Ureter (tissue), 1 donor: ENCODE results near the gene TSPAN5. TPM values are rescaled to one million over a fixed set of nuclear protein-coding genes. Genes with fewer than 3 reads are reported as not detected.
"Not testable (repeated sequence)": the region's sequence is repeated elsewhere in the genome, so short reads cannot be mapped to it uniquely, and the experiment has no call there.

ENCODE experiments used
- DNase-seq: peaks from one replicate; pipeline ENCODE4 v3.0.0-alpha.2; 2020; ENCODE audit warnings: low spot score
- total RNA-seq: library from RNA; stranded (reverse); gene quantifications from one replicate; pipeline ENCODE4 v1.2.4, GENCODE V29; 2023
- donor health status: DM: yes; HTN: yes; CAD: no.

The TSPAN5 gene
- total RNA-seq = 14.2 TPM

DNA sequence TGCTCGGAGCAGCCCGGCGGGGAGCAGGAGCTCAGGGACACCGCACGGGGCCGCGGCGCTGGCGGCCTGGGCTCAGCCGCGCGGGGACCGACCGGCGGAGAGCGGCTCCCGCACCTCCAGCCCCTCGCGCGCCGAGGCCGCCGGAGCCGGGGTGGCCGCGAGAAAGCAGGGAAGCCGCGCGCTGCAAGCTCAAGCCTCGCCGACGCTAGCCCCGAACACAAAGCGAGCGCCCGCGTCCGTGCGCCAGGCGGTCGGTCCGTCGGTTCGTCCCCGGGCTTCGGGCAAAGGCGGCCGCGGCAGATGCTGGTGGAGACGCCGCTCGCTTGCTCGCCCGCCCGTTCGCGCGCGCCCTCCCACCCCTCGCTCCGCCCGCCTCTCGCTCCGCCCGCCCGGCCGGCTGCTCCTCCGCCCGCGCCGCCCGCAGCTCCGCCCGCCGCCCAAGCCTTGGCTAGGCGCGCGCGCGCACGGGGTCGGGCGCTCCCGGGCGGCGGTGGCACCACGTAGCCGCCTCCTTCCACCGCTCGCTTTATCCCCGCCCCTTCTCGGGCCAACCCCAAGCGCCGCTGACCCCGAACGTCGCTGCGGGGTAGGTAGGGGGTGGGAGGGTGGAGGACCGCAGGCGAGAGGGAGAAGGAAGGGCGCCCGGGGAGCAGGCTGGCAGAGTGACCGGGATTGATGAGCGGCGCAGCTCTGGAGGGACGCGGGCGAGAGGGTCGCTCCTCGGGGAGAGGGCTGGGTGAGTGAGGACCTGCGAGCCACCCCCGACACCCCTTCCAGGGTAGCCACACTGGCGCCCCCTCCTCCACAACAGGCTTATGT is at the start of gene TSPAN5:
TSPAN5 (minus strand) TSS at position 325 of the 819 bp plus-strand sequence.
- peak; percentile 78 for DNase-seq

DNA sequence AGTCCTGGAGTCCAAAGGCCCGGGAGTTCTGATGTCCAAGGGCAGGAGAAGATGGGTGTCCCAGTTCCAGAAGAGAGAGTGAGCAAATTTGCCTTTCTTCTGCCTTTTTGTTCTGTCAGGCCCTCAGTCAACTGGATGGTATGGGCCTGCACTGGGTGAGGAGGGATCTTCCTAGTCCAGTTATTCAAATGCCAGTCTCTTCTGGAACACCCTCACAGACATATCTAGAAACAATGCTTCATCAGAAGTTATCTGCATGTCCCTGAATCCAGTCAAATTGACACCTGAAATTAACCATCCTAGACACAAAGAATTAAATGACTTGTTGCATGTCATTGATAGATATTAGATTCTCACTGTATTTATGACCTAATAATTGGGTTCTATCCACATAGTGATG is 48.5 kb upstream of the TSPAN5 start:
- DNase-seq = no peak

DNA sequence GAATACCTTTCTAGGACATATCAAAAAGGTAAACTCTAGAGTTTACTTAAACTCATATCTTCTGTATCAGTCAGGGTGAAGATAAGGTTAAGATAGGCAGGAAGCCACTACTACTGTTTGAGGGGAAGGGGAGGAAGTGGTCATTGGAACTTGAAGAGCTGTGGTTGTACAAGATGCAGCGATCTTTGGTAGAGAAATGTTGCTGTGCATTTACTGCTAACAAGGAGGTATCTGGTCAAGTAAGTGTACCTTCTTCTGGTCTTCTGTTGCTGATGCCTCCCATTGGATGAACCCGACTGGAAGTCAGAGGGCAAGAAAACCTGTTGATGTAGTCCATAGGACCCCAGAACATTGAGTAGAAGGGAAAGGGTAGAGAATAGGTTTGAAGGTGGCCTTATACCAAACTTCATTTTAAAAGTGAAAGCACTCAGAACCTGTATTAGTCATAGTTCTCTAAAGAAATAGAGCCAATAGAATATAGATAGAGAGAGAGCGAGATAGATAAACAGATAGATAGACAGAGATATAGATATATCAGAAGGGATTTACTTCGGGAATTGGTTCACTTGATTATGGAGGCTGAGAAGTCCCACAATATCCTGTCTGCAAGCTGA is 47.9 kb upstream of the TSPAN5 start:
- no peak for DNase-seq

DNA sequence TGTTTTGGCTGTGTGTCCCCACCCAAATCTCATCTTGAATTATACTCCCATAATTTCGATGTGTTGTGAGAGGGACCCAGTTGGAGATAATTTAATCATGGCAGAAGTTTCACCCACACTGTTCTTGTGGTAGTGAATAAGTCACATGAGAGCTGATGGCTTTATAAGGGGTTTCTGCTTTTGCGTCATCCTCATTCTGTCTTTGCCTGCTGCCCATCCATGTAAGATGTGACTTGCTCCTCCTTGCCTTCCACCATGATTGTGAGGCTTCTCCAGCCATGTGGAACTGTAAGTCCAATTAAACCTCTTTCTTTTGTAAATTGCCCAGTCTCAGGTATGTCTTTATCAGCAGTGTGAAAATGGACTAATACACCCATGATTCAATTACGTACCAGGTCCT is 47.2 kb upstream of the TSPAN5 start:
- DNase-seq = not testable (repeated sequence)

DNA sequence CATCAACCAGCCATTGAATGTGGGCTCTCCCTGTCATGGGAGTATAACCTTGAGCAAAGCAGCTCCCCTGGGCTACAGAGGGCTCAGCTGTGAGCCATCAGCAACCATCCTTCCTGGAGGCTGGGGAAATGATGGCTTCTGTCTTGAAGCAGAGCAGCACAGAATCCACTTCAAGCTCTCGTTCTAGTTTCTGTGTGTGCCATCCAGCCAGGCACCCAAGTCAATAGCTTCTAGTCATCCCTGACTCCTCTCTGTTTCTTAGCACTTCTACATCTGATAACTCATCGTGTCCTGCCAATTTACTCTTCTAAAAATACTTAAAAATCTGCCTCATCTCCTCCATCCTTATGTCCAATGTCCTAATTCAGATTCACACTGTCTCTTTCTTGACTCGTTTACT is 42.2 kb upstream of the TSPAN5 start:
- DNase-seq = no peak

DNA sequence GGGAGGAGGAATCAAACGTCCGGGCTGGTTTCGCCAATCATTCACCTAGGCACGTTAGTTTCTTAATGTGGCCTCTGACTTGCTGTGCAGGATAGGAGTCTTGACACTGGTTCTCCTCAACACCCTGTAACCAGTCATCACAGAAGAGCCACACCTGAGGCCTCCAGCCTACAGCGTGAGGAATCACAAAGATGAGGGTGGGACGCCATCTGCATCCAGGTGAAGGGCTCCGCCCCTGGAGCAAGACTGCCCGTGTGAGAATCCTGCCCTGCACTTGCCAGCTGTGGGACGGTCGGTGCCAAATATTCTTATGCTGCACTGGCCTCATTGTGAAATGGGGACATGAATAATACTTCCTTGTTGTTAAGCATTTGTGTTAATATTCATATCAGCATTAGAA is 35.7 kb upstream of the TSPAN5 start:
- DNase-seq = no peak

DNA sequence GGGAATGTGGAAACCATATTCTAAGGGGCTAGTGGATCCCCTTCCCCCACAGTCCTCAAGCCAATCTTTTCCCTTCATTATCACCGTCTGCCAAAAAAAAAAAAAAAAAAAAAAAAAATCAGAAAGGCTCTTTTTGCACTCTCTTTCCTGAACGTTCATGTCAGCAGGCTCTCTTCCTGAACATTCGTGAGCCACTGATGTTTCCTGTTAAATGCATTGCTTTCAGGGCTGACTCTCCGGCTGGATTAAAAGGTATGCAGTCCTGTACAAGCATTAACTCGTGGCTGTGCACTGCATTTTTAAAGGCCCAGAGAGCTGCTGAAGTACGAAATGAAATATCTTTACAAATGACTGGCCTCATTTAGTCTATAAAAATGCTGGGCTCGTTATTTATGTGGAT is 34.0 kb upstream of the TSPAN5 start:
- DNase-seq = no peak

DNA sequence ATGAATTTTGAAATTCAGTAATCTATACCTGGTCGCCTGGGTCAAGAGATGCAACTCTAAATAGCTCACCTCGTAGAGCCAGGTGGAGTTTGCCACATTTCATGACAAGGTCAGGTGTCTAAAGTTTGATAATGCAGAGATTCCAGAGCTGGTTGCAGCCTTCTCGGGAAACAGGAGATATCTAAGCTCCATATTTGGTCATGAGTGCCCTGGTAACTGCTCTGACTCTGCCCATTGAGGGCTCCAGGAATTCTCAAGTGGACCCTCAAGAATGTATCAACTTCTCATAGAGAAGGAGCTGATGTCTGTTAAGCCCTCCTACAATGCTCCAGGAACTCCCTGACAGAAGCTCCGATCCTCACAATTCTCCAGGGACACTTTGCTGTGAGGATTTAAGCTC is 33.2 kb upstream of the TSPAN5 start:
- DNase-seq = no peak

DNA sequence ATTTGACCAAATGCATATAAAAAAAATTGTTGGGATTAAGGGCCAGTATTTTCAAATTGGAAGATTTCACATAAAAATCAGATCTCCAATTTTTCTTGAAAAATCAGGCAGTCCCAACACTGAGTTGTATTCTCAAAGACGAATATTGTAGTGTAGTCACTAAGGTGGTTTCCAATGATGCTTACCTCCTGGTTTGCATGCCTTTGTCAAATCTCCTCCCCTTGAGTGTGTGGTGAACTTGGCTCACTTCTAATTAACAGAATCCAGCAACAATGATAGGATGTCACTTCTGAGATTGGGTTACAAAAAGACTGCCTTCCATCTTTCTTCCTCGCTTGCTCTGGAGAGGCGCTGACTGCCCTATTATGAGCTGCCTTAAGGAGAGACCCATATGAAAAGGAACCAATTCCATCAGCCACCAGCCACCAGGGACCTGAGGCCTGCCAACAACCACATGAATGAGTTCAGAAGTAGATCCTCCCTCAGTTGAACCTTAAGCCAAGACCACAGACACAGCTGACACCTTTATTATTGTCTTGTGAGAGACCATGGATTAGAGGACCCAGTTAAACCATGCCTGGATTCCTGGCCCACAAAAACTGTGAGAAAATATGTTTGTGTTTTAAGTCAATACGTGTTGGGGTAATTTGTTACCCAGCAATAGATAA is 31.2 kb upstream of the TSPAN5 start:
- DNase-seq = no peak

DNA sequence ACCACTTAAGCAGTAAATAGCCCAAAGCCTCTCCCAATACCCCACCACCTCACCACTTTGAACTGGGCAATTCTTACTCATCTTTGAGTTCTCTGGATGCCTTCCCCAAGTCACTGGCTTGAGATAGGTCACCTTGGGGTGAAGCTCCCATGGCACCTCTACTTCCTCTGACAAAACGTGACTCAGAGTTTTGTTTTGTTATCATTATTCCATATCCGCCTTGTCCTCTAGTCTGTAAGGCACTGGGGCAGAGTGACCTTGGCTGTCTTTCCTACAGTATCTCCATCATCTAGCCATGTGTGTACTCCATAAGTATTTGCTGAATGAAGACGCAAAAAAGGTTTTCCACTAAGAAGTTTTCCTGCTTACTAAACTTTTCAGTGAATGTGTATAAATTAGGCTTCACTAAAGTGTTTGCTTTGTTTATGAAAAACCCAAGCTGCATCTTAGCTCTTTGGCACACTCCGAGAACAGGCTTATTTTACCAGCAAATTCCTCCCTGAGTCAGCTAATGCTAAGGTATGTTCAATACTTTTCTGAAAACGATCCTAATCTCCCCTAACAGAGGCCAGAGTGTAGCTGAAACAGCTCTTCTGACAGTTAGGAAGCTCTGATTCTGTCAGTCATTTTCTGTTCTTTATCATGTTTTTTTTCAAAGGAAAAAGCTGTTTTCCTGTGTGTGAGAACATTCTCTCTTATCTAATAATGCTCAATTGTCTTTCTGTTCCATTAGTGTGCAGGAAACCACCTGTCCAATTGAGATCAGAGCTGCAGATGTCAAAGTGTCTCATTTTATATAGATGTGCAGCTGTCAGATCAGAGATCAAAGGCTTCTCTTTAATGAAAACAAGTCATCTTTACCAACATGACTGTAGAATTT is 30.2 kb upstream of the TSPAN5 start:
- DNase-seq = no peak

DNA sequence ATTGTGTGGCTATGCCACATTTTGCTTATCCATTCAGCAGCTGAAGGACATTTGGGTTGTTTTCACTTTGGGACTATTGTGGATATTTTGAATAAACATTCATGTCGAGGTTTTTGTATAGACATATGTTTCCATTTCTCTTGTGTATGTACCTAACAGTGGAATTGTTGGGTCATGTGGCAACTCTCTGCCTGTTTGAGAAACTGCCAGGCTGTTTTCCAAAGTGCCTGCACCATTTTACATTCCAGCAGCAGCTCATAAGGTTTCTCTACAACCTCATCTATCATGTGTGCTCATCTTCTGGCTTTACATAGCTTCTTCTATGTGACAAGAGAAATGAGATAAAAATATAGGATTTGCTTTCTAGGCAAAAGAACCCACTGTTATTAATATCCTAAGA is 29.5 kb upstream of the TSPAN5 start:
- no peak for DNase-seq

DNA sequence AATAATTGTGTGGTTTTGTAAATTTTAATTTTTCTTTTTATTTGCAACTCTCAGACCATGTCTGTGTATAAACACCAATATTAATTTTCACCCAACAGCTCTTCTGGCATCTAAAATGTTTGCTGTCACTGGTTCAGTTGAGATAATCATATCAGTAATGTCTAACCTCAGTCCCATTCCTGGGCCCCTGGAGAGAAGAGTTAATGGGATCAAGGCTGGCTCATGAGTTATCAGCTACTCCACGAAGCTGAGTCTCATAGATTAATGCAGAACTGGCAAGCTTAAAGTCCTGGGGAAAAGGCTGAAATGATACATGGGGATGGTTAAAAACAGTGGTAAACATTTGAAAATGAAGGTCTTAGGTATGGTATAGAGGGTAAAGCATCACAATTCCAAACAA is 28.4 kb upstream of the TSPAN5 start:
- no peak for DNase-seq

DNA sequence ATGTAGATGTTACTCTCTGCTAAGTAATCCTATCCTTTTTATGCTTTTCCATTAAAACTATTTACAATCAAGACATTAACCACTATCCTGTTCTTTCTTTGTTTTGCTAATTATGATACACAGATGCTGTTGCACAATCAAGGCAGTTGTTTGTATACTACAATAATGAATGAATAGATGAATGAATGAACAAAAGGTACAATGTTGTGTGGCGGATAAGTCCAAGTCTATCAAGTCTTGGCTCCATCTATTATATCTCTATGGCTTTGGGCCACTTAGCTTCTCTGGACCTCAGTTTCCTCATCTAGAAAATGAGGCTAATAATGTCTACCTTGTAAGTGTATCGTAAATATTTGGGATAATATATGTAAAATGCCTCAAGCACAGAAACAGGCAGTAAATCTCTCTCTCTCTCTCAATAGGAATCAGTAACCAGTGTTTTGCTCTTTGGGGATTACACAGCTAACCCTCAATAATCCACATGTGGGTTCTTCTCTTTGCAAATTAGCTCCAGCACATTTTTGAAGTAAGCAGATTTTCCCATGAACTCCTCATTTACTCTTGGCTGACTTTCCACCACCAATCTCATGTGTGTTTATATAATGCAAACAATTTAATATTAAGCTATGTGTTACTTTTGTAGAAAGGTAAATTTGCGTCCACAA is 27.8 kb upstream of the TSPAN5 start:
- no peak for DNase-seq

DNA sequence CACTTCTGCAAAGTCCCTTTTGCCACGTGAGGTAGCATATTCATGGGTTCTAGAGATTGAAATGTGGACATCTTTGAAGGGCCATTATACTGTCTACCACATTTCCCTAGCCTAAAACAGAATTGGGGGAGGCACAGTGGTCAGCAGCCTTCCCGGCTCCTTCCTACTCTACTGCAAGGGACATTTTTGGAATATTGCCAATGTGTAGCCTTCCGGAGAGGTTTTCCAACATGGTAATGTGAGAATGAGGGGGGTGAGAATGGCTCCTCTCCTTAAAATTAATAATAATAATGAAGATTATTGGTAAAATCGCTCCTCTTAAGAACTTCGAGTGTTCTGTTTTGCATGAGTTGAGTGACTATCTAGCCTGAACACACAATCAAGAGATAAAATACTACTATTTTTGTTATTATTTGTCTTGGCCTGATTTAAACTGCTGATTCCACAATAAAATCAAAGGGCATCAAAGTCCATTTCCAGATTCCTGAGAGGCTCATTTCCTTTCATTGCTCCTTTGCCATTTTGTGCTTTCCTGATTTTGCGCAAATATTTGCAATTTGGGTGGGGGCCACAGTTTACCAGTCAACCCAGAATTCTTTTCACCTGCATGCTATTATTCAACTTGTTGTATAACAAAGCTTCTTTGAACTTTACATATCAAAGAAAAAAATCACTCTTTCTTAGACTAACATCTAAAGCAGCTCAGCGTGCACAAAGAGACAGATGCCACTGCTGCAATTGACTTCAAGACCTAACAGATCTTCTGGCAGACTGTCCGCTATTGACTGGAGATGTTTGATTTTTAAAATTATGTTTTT is 27.0 kb upstream of the TSPAN5 start:
- no peak for DNase-seq

DNA sequence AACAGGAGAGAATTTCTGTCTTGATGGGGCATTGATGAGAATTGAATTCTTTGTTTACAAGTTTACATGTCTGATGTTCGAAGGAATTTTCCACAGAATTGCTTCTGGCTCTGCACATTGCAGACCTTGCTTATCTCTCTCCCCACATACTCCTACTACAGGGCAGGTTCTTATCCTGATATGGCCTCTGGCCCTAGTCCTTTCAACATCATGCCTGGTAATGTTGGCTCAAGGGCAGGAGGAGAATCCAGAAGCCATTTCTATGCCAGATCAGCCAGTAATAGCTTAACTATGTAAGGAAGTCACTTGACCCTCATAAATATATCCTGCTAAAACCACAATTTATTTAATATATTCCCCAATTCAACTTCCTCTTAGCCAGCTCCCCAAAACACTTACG is 24.3 kb upstream of the TSPAN5 start:
- no peak for DNase-seq

DNA sequence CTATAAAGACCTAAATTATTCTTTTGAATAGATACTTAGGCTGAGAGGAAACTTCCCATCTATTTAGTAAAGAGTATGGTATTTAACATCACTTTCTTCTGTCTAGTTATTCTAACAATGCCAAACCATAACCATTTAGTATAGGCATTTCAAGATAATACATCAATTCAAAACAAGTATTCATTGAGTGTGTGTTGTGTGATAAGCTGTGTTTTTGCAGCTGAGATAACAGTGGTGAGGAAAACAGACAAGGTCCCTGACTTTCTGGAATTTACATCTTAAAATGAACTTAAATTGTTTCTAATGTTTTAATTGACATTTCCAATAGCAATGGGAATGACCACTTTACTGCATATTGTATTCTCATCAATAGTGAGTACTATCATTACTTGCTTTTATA is 22.4 kb upstream of the TSPAN5 start:
- no peak for DNase-seq

DNA sequence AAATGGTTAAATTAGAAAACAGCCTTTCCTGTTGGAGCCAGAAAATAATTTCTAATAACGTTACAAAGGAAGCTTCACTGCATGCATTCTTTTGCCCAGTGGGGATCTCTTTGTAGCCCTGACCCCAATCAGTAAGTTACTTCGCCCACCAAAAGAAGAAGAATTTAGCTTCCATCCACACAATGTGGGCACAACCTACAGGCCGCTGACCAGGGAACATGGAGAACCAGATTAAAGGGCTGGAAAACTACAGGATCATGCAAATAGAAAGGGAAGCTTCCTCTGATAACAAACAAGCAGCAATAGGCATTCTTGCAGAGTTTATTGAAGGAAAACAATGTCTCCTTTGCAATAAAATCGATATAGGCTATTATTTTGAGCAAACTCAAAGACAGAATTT is 21.3 kb upstream of the TSPAN5 start:
- no peak for DNase-seq

DNA sequence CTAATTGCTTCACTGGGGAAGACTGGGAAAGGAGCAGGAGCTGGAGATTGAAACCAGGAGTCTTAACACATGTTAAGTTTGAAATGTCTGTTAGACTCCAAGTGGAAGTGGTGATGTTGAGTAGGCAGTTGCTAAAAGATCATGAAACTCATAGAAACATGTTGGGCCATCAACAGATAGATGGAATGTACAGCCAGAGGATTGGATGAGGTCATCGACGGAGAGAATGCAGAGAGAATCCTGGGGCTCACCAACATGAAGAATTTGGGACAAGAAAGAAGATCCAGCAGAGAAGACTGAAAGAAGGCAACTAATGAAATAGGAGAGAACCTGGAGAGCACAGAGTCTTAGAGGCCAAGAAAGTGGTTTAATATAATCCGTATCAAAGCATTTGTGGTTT is 19.4 kb upstream of the TSPAN5 start:
- DNase-seq = no peak

DNA sequence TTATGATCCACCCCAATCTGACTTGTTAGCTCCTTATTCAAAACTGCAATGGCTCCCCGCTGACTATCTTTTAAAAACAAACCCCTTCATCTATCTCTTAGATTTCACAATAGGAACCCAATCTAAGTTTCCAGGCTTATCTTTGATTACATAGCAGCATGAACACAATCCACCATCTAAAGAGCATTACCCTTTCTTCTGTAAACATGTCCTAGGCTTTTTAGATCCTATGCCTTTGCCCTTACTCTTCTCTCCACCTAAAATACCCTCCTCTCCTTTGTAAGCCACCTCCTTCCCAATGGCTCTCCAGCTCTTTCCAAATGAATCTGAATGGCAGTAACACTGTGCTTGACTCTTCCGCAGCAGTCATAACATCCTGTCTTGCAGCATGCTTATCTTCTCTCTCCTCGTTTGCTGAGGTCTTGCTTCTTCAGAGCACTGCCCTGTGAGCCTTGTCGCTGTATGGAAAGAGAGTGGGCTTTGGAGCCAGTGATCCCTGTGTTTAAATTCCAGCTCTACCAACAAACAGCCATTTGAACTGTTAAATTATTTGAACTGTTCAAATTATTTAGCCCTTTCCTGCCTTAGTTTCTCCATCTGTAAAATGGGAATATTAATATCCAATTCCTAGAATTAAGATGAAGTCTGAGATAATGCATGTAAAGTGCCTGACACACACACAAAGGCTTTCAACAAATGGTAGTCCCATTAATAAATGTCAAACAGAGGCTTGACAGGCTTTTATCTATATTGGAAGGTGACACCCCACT is 16.2 kb upstream of the TSPAN5 start:
- no peak for DNase-seq

DNA sequence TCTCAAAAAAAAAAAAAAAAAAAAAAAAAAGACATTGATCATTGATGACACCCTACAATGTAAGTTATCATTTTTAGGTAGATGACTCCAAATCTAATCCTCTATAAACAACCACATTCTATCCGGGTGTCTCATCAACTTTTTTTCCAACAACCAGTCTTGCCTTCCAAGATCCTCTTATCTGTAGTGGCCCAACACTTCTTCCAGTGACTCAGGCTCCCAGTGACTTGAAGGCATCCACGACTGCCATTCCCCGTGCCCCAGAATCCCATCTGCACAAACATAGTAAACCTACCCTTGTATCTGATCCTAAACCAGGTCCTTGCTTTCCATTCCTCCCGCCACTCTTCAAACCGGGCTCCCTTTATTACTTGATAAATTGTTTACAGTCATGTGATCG is 15.6 kb upstream of the TSPAN5 start:
- DNase-seq = no peak
